GM23338 (cell line): Measurements from ENCODE around the gene UQCC2.

Experiments
- CREB1 ChIP-seq: fragments of 250-450 bp; sonication (Bioruptor Pico); IDR thresholded peaks from 2 replicates; pipeline ENCODE4 v1.5.0; 2020; ENCODE audit warnings: low read depth, mild to moderate bottlenecking, moderate library complexity
- EZH2 ChIP-seq: fragments of 200-600 bp; sonication (generic); IDR thresholded peaks from one replicate; pipeline ENCODE4 v1.8.0; 2017; ENCODE audit warnings: antibody characterized with exemption, mild to moderate bottlenecking, low read depth; ENCODE audit not compliant: unreplicated experiment
- EZH2phosphoT487 ChIP-seq: fragments of 200-600 bp; sonication (generic); IDR thresholded peaks from one replicate; pipeline ENCODE4 v1.8.1; 2018; ENCODE audit warnings: antibody characterized with exemption; ENCODE audit not compliant: unreplicated experiment
- JUNB ChIP-seq: IDR thresholded peaks from one replicate; pipeline ENCODE4 v1.6.1; 2016; ENCODE audit warnings: antibody characterized with exemption; ENCODE audit not compliant: unreplicated experiment
- NANOG ChIP-seq: IDR thresholded peaks from 2 replicates; pipeline ENCODE4 v1.6.1; 2016; ENCODE audit warnings: antibody characterized with exemption, borderline replicate concordance
- POLR2AphosphoS5 ChIP-seq: IDR thresholded peaks from 2 replicates; pipeline ENCODE4 v1.6.1; 2016; ENCODE audit warnings: antibody characterized with exemption, low read depth
- STAT1 ChIP-seq: IDR thresholded peaks from one replicate; pipeline ENCODE4 v1.6.1; 2016; ENCODE audit warnings: antibody characterized with exemption; ENCODE audit not compliant: unreplicated experiment
- ZNF114 ChIP-seq: fragments of 250-450 bp; sonication (Bioruptor Pico); IDR thresholded peaks from 2 replicates; pipeline ENCODE4 v1.5.0; 2020; ENCODE audit warnings: mild to moderate bottlenecking, moderate library complexity
- ZNF331 ChIP-seq: fragments of 250-450 bp; sonication (Bioruptor Pico); IDR thresholded peaks from 2 replicates; pipeline ENCODE4 v1.5.0; 2020; ENCODE audit warnings: low read depth, mild to moderate bottlenecking, moderate library complexity
- TF ChIP-seq, protein P1 (sequence below), 2 experiments: fragments of 200-600 bp in 1 of 2; sonication (generic) in 1 of 2; conservative IDR thresholded peaks; 2 replicates each; pipeline versions ENCODE4 v1.5.1 to v1.6.1; 2016 to 2017; ENCODE audit warnings: antibody characterized with exemption in 2 of 2, low read depth in 2 of 2, mild to moderate bottlenecking in 2 of 2, moderate library complexity in 1 of 2
- TF ChIP-seq, protein P2 (sequence below): fragments of 250-450 bp; sonication (Bioruptor Pico); IDR thresholded peaks from 2 replicates; pipeline ENCODE4 v1.5.0; 2020; ENCODE audit warnings: mild to moderate bottlenecking, moderate library complexity
- TF ChIP-seq, protein P3 (sequence below): IDR thresholded peaks from one replicate; pipeline ENCODE4 v1.6.1; 2018; ENCODE audit warnings: antibody characterized with exemption; ENCODE audit not compliant: unreplicated experiment

GRCh38 chr6:33652002-33652401 is 59.5 kb downstream of the UQCC2 start:
- TF ChIP-seq, protein P1, sequence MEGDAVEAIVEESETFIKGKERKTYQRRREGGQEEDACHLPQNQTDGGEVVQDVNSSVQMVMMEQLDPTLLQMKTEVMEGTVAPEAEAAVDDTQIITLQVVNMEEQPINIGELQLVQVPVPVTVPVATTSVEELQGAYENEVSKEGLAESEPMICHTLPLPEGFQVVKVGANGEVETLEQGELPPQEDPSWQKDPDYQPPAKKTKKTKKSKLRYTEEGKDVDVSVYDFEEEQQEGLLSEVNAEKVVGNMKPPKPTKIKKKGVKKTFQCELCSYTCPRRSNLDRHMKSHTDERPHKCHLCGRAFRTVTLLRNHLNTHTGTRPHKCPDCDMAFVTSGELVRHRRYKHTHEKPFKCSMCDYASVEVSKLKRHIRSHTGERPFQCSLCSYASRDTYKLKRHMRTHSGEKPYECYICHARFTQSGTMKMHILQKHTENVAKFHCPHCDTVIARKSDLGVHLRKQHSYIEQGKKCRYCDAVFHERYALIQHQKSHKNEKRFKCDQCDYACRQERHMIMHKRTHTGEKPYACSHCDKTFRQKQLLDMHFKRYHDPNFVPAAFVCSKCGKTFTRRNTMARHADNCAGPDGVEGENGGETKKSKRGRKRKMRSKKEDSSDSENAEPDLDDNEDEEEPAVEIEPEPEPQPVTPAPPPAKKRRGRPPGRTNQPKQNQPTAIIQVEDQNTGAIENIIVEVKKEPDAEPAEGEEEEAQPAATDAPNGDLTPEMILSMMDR (conservative IDR thresholded peaks at IDR 0.05; ENCODE audit: low read depth in 2 of 2) = no peak
- no peak for TF ChIP-seq EZH2phosphoT487
- TF ChIP-seq EZH2 = no peak
- TF ChIP-seq POLR2AphosphoS5 = no peak
- TF ChIP-seq ZNF331 (CRISPR knock-in tag) = no peak
- TF ChIP-seq, protein P2, sequence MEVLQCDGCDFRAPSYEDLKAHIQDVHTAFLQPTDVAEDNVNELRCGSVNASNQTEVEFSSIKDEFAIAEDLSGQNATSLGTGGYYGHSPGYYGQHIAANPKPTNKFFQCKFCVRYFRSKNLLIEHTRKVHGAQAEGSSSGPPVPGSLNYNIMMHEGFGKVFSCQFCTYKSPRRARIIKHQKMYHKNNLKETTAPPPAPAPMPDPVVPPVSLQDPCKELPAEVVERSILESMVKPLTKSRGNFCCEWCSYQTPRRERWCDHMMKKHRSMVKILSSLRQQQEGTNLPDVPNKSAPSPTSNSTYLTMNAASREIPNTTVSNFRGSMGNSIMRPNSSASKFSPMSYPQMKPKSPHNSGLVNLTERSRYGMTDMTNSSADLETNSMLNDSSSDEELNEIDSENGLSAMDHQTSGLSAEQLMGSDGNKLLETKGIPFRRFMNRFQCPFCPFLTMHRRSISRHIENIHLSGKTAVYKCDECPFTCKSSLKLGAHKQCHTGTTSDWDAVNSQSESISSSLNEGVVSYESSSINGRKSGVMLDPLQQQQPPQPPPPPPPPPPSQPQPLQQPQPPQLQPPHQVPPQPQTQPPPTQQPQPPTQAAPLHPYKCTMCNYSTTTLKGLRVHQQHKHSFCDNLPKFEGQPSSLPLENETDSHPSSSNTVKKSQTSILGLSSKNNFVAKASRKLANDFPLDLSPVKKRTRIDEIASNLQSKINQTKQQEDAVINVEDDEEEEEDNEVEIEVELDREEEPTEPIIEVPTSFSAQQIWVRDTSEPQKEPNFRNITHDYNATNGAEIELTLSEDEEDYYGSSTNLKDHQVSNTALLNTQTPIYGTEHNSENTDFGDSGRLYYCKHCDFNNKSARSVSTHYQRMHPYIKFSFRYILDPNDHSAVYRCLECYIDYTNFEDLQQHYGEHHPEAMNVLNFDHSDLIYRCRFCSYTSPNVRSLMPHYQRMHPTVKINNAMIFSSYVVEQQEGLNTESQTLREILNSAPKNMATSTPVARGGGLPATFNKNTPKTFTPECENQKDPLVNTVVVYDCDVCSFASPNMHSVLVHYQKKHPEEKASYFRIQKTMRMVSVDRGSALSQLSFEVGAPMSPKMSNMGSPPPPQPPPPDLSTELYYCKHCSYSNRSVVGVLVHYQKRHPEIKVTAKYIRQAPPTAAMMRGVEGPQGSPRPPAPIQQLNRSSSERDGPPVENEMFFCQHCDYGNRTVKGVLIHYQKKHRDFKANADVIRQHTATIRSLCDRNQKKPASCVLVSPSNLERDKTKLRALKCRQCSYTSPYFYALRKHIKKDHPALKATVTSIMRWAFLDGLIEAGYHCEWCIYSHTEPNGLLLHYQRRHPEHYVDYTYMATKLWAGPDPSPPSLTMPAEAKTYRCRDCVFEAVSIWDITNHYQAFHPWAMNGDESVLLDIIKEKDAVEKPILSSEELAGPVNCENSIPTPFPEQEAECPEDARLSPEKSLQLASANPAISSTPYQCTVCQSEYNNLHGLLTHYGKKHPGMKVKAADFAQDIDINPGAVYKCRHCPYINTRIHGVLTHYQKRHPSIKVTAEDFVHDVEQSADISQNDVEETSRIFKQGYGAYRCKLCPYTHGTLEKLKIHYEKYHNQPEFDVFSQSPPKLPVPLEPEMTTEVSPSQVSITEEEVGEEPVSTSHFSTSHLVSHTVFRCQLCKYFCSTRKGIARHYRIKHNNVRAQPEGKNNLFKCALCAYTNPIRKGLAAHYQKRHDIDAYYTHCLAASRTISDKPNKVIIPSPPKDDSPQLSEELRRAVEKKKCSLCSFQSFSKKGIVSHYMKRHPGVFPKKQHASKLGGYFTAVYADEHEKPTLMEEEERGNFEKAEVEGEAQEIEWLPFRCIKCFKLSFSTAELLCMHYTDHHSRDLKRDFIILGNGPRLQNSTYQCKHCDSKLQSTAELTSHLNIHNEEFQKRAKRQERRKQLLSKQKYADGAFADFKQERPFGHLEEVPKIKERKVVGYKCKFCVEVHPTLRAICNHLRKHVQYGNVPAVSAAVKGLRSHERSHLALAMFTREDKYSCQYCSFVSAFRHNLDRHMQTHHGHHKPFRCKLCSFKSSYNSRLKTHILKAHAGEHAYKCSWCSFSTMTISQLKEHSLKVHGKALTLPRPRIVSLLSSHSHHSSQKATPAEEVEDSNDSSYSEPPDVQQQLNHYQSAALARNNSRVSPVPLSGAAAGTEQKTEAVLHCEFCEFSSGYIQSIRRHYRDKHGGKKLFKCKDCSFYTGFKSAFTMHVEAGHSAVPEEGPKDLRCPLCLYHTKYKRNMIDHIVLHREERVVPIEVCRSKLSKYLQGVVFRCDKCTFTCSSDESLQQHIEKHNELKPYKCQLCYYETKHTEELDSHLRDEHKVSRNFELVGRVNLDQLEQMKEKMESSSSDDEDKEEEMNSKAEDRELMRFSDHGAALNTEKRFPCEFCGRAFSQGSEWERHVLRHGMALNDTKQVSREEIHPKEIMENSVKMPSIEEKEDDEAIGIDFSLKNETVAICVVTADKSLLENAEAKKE = no peak
- TF ChIP-seq, protein P3, sequence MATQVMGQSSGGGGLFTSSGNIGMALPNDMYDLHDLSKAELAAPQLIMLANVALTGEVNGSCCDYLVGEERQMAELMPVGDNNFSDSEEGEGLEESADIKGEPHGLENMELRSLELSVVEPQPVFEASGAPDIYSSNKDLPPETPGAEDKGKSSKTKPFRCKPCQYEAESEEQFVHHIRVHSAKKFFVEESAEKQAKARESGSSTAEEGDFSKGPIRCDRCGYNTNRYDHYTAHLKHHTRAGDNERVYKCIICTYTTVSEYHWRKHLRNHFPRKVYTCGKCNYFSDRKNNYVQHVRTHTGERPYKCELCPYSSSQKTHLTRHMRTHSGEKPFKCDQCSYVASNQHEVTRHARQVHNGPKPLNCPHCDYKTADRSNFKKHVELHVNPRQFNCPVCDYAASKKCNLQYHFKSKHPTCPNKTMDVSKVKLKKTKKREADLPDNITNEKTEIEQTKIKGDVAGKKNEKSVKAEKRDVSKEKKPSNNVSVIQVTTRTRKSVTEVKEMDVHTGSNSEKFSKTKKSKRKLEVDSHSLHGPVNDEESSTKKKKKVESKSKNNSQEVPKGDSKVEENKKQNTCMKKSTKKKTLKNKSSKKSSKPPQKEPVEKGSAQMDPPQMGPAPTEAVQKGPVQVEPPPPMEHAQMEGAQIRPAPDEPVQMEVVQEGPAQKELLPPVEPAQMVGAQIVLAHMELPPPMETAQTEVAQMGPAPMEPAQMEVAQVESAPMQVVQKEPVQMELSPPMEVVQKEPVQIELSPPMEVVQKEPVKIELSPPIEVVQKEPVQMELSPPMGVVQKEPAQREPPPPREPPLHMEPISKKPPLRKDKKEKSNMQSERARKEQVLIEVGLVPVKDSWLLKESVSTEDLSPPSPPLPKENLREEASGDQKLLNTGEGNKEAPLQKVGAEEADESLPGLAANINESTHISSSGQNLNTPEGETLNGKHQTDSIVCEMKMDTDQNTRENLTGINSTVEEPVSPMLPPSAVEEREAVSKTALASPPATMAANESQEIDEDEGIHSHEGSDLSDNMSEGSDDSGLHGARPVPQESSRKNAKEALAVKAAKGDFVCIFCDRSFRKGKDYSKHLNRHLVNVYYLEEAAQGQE = no peak
- no peak for TF ChIP-seq CREB1 (CRISPR knock-in tag)
- TF ChIP-seq JUNB = no peak
- no peak for TF ChIP-seq NANOG
- TF ChIP-seq ZNF114 (CRISPR knock-in tag) = no peak
- TF ChIP-seq STAT1 = no peak
